Stimulated activated CD8-positive, alpha-beta memory T cell treated with anti-CD3 and anti-CD28 coated beads, Interleukin-12 subunit alpha, Interleukin-12 subunit beta, amount 100 ng/mL, for 1 hour (primary cell): Measurements from ENCODE around the gene SH2D3A.
A peak's percentile ranks its signal among the peaks of the same experiment; 100 is the strongest.
"Not testable (repeated sequence)": the region's sequence is repeated elsewhere in the genome, so short reads cannot be mapped to it uniquely, and the experiment has no call there.

ENCODE experiments used
- DNase-seq: peaks from one replicate; pipeline ENCODE4 v3.0.0-alpha.2; 2020; ENCODE audit warnings: low read depth

Gene SH2D3A

DNA sequence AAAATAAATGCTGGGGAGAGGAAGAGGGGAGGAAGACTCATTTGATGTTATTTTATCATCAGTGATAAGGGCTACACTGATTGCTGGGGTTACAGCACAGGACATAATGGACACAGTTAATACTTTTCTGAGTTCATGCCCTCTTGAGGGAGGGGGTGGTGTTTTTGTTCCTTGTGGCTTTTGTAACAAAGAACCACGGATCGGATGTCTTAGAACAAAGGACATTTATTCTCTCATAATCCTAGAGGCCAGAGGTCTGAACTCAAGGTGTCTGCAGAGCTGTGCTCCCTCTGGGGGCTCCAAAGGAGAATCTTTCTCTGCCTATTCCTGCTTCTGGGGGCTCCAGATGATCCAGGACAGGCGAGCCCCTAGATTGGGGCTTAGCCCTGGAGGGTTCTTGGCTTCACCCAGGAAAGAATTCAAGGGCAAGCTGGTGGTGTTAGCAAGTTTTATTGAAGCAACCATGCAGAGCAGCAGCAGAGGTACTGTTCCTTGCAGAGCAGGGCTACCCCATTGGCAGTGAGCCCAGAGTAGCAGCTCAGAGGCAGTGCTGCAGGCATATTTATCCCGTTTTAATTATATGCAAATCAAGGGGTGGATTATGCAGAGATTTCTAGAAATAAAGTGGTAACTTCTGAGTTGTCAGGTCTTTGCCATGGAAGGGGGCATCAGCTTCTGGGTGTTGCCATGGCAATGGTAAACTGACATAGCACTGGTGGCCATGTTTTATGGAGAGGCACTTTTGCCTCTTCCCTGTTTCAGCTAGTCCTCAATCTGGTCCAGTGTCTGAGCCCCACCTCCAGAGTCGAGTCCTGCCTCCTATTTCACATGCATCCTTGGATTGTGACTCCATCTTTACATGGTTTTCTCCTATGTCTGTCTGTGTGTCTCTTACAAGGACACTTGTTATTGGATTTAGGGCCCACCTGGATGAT, 23.2 kb upstream of the SH2D3A start:
- no peak for DNase-seq

DNA sequence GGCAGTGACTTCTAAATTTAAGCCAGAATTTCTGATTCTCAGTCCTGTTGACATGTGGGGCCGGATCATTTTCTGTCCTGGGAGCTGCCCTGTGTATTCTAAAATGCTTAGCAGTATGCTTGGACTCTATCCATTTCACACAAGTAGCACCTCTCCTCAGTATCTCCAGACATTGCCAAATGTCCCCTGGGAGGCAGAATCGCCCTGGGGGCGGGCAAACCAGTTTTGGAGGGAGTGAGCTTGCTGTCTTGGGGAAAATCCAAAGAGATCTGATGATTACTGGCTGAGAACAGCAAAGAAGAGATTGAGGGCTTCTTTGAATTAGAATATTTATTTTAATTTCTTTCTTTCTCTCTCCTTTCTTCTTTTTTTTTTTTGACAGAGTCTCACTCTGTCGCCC, 21.7 kb upstream of the SH2D3A start:
- no peak for DNase-seq

DNA sequence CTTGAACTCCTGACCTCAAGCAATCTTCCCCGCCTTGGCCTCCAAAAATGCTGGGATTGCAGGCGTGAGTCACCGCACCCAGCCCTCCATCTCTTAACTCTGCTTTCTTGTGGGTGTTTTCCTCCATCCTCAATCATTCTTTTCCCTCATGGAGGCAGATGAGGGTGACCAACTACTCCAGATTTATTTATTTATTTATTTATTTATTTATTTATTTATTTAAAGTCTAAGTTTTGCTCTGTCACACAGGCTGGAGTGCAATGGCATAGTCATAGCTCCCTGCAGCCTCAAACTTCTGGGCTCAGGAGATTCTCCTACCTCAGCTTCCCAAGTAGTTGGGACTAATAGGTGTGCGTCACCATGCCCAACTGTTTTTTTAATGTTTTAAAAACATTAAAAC, 20.2 kb upstream of the SH2D3A start:
- no peak for DNase-seq

DNA sequence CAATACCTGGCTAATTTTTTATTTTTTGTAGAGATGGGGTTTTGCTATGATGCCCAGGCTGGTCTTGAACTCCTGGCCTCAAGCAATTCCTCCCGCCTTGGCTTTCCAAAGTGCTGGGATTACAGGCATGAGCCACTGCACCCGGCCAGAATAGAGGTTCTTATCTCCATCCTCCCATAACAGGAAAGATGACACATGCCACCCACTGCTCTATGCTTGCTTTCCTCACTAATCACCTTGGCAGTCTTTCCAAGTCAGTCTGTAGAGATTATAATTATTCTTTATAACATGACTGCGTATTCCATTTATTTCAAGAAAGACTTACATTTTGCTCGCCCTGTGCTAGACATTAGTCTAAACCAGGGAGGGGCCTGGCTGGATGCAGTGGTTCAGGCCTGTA, 12.0 kb upstream of the SH2D3A start:
- no peak for DNase-seq

DNA sequence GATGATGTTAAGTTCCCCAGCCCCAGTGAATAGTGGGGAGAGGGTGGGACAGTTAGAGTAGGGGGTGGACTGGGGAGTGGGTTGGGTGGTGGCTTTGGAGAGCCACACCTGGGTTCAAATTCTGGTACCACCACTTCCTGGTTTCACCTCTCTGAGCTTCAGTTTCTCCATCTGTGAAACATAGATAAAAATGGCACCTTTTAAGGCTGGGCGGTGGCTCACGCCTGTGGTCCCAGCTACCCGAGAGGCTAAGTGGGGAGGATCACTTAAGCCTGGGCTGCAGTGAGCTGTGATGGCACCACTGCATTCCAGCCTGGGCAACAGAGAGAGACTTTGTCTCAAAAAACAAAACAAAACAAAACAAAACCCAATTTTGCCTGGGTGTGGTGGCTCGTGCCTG, 11.2 kb upstream of the SH2D3A start:
- no peak for DNase-seq

DNA sequence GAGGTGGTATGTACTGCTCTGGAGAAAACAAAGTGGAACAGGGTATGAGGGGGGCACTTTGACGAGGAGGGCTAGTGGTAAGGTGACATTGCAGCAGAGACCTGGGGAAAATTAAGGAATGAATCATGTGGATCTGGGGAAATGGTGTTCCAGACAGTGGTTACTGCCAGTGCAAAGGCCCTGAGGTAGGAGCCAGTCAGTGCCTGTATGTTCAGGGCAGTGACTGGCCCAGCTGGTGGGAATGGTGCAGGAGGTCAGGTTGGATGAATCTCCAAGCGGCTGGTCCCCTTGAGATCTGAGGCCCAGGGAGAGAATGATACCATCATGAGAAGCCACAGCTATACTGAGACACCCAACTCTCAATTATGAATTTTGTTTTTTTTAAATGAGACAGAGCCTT, 10.2 kb upstream of the SH2D3A start:
- no peak for DNase-seq

DNA sequence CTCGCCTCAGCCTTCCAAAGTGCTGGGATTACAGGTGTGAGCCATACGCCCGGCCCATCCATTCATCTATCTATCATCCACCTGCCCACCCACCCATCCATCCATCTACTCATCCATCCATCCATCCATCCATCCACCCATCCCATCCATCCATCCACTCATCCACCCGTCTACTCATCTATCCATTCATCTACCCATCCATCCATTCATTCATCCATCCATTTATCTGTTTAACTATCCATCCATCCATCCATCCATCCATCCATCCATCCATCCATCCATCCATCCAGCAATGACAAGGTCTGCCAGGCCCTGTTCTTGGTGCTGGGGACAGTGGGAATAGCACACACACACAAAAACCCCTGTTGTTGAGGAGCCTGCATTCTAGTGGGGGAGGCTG, 9.8 kb upstream of the SH2D3A start:
- DNase-seq = no peak

DNA sequence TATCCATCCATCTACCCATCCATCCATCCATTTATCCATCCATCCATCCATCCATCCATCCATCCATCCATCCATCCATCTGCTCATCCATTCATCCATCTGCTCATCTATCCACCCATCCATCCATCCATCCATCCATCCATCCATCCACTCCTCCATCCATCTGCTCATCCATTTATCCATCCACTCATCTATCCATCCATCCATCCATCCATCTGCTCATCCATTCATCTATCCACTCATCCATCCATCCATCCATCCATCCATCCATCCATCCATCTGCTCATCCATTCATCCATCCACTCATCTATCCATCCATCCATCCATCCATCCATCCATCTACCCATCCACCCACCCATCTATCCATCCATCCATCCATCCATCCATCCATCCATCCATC, 8.8 kb upstream of the SH2D3A start:
- not testable (repeated sequence) for DNase-seq

DNA sequence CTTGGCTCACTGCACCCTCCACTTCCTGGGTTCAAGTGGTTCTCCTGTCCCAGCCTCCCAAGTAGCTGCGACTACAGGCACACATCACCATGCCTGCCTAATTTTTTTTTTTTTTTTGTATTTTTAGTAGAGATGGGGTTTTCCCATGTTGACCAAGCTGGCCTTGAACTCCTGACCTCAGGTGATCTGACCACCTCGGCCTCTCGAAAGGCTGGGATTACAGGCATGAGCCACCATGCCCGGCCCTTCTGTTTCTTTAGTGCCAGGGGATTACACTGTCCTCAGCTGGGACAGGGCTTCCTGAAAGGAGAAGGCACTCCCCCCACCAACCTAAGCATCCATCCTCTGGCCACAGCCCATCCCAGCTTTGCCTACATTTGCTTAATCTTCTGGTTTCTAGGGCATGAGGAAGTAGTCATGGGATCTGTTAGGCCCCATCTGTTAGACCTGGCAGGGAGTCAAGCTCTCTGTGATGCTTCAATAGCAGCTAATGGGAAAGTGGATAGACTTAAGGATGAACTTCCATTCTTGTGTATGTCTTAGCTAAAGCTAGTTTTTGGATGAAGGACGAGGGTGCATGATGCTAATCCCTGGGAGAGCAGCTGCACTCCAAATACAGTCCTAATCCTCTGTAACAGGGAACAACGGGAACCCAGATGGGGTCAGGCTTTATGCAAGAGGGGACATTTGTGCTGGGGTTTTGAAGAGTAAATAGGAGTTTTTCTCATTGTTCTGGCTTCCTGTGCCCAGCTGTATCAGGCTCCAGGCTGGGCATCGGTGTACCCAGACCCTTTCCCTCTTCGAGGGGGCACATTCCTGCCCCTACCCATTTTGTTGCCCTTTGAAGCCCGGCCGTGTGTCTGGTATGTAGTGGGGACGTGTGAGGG, 7.8 kb upstream of the SH2D3A start:
- no peak for DNase-seq

DNA sequence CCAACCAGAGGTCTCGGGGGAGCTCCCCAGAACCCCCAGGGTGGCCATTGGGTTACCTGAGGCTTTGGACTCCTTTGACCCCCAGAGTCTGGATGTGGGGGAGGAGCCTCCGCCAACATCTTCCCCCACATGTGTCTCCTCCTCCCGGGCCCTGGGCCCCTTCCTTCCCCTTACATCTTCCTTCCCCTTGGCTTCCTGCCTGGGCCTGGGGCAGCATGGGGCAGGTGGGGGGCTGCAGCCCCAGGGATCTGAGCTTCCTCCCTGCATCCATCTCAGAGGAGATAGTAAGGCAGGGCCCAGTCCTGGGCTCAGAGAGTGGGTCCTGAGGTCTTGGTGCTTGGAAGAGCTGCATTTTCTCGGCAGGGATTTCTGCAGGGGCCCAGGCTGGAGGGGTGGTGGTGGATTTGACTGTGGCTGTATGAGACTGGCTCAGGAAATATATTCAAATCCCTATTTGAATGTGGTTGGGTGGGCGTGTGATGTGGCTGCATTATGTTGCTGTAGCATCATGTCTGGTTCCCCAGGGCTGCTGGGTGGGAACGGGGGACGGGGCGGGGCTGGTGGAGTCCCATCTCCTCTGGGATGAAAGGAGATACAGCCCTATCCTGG, 6.2 kb upstream of the SH2D3A start:
- no peak for DNase-seq

DNA sequence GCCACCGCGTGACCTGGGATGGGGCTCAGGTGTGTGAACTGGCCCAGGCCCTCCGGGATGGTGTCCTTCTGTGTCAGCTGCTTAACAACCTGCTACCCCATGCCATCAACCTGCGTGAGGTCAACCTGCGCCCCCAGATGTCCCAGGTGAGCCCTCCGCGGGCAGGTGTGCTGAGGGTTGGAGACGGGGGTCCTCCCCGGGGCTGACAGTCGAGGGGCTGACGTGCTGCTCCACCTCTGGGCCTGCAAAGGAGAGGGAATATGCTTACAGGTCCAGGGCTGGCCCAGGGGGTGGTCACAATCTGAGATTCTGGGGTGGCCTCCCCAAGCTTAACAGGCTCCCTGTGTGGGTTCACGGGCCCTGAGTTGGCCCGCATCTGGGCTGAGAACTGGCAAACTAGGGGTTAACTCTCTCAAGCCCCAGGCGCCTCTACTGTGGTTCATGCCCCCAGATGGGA, 5.7 kb upstream of the SH2D3A start:
- no peak for DNase-seq

DNA sequence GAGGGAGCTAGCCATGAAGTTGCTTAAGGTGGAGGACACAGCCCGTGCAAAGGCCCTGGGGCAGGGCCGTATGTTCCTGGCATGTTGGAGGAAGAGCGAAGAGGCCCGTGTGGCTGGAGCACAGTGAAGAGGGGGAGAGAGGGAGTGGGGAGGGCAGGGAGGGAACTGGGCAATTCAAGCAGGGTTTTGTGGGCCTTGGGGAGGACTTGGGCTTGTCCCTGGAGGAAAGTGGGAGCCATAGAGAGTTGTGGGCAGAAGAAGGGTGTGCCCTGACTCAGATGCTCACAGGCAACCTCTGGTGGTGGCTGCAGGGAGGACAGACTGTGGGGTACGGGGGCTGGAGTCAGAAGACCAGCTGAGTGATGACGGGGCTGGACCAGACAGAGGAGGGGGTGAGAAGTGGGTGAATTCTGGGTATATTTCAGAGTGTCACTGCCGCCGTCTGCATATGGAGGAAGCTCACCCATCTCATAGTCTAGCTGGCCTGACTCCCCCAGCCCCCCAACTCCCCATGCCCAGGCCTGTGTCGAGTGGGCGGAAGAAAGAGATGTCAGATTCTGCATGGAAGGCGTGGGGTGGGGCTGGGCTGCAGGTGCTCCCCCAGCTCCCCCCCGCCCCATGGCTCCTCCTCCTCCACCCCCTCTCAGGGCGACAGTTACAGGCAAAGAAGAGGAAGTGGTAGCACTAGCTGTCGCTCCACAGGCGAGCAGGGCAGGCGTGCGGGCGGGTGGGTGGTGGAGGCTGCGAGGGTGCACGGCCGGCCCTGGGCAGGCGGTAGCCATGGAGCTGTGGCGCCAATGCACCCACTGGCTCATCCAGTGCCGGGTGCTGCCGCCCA, 5.0 kb upstream of the SH2D3A start, which contains the start of gene VAV1:
Gene VAV1, plus strand, starts transcription at position 681 of the 838 bp plus-strand sequence. Its CDS starts 100 bp downstream, at position 781.
- DNase-seq = peak; percentile 69

DNA sequence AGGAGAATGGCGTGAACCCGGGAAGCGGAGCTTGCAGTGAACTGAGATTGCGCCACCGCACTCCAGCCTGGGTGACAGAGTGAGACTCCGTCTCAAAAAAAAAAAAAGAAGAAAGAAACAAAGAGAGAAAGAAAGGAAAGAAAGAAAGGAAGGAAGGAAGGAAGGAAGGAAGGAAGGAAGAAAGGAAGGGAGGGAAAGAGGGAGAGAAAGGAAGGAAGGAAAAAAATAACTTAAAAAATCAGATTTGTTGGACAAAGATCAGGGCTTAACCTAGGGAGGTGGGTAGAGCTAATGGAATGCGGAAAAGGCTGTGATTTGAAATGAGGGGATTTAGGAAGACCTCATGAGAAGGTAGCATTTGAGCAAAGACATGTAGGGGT, 4.4 kb upstream of the SH2D3A start:
- DNase-seq = not testable (repeated sequence)

DNA sequence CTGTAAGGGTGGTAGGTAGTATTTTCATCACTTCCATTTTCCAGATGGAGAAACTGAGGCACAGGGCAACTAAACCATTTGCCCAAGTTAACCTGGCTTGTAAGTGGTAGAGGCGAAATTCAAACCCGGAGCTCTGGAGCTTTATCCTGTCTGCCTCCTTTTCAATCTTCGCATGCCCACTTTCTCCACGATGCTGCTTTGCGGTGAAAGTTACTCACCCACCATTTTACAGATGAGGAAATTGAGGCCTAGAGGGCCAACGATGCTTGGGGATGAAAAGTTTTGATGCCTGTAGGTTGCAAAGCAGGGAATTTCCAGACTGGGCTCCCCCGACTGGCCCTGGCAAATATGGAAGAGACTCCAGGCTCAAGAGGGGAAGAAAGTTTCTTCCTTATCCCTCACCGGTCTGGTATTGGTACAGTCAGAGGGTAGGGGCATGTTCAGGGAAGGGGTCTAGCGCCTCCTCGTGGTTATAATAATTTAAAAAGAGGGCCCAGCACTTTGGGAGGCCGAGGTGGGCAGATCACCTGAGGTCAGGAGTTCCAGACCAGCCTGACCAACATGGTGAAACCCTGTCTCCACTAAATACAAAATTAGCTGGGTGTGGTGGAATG, 1.9 kb upstream of the SH2D3A start:
- DNase-seq = no peak

DNA sequence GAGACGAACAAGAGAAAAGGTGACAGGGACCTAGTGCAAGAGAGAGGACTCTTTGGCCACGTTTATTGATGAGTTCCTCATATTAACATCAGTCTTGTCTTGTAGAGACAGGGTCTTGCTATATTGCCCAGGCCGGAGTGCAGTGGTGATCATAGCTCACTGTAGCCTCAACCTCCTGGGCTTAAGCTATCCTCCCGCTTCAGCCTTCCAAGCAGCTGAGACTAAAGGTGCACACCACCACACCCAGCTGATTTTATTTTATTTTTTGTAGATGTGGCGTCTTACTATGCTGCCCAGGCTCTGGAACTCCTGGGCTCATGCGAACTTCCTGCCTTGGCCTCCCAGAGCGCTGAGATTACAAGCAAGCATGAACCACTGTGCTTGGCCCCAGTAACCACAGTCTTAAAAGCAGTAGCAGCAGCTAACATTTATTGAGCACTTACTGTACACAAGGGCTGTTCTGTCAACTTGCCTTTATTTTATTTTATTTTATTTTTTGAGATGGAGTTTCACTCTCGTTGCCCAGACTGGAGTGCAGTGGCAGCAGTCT, 1.1 kb upstream of the SH2D3A start:
- DNase-seq = no peak

DNA sequence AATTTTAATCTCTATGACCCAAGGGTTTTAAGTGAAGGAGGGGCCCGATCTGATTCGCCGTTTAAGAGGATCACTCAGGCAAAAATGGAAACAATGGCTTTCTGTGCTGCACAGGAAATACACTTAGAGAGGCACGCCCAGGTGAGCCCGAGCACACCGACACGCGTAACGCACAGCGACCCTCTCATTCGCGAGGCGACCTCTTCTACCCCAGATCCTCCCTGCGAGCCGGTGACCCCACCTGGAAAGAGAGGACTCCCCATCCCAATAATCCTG, 216 bp downstream of the SH2D3A start:
- peak; percentile 44 for DNase-seq

DNA sequence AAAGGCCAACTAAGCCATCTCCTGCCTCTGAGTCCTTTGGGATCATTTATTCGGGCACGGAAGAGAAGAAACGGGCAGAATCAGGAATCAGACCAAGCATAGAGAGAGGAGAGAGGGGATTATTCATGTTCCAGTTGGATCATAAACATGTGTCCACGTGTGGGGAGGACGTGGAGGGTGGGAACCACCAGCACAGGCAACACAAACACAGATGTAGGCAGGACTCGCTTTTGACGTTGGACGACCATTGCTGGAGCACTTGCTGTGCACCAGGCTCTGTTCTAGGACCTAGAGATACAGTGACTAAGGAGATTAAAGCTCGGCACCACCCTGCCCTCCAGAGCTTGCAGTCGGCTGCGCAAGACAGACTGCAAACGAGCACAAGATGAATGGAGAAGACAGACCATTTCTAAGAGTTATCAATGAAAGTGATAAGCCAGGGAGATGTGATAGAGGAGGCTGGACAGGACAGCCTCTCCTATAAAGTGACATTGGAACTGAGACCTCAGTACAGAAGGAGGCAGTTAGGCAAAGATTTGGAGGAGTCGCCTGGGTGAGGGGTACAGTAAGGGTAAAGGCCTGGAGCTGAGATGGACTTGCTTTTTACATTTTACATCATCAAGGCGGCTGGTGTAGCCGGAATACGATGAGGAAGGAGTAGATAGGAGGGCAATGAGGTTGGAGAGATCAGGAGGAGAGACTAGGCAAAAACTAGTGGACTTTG, 716 bp downstream of the SH2D3A start:
- DNase-seq = no peak

DNA sequence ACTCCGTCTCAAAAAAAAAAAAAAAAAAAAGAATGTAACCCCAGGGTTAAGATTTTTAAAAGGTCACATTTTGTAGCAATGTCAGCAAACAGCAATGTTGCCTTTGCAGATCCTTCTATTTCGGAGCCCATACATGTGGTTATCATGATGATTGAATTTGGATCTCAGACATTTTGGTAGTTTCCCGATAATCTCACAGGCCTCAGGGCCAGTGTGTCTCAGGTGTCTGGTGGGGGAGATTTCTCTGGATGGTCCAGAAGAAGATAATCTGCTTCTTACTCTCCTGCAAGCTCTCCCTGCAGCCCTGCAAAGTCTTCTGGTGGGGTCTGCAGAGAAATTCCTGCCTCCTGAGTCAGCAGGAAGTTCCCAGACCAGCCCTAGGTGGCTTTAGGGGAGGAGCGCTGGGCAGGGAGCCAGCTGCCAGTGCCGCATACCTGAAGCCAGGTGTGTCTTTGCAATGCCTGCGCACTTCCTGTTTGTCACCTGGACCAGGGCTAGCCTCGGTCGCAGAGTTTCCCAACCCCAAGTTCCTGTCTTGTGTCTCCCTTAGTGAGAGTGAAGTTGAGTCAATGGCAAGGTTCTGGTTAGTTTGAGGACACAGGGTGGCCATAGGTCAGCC, 1.4 kb downstream of the SH2D3A start:
- DNase-seq = no peak

DNA sequence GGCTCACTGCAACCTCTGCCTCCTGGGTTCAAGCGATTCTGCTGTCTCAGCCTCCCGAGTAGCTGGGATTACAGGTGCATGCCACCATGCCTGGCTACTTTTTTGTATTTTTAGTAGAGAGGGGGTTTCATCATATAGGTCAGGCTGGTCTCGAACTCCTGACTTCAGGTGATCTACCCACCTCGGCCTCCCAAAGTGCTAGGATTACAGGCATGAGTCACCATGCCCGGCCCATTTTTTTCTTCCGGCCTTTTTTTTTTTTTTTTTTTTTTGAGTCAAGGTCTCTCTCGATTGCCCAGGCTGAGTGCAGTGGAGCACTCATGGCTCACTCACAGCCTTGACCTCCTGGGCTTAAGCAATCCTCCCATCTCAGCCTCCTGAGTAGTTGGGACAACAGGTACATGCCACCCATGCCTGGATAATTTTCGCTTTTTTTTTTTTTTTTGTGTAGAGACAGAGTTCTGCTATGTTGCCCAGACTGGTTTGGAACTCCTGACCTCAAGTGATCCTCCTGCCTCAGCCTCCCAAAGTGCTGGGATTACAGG, 4.9 kb downstream of the SH2D3A start:
- not testable (repeated sequence) for DNase-seq
